ENCODE data around the gene RTN1. TPM values are rescaled to one million over a fixed set of nuclear protein-coding genes. Genes with fewer than 3 reads are reported as not detected.

Gene RTN1
- total RNA-seq, 1 experiment from 2014 or later: 9.8 TPM

- intact Hi-C loops (cut with micrococcal nuclease): no loop called here
- ChIA-PET POLR2A (interaction anchor here (1.2 kb wide), 1 partner anchor 11 kb away, joined by 3 read pairs; no protein-coding TSS in a partner anchor), CTCF (interaction anchor here (1.7 kb wide), 1 partner anchor 33 kb away, joined by 4 read pairs; no protein-coding TSS in a partner anchor)
- BruUV-seq (replicated peaks): no TSS peak
- peak; percentile 1 for DNase-seq (ENCODE audit: unreplicated experiment)
- Mint-ChIP-seq H3K36me3 (ENCODE audit: insufficient read depth, unreplicated experiment) (peaks cover 25% of the 10 kb centered on the region), H3K27me3 (ENCODE audit: insufficient read depth, unreplicated experiment) (no peaks in the 10 kb centered on the region), H3K9me3 (ENCODE audit: unreplicated experiment) (peaks cover 7% of the 10 kb centered on the region), H3K4me1 (ENCODE audit: insufficient read depth, unreplicated experiment) (peaks cover 6% of the 10 kb centered on the region), H3K27ac (ENCODE audit: low read depth, unreplicated experiment) (peak overlapping the region; percentile 9), H3K4me3 (ENCODE audit: unreplicated experiment) (no peak overlapping the region)
- no peak for TF ChIP-seq CTCF (IDR thresholded peaks at IDR 0.05; ENCODE audit: unreplicated experiment)
Observed at GRCh38 chr14:59600211-59600945, 270.2 kb downstream of the RTN1 start.

- CTCF ChIA-PET: interaction anchor here (0.5 kb wide), 1 partner anchor 662 kb away, joined by 4 read pairs; no protein-coding TSS in a partner anchor
- no peak overlapping the region for H3K4me3 Mint-ChIP-seq (ENCODE audit: unreplicated experiment)
Observed at GRCh38 chr14:59595071-59595470, 275.5 kb downstream of the RTN1 start.

GRCh38 chr14:59591641-59592370, 278.8 kb downstream of the RTN1 start:
- no peak overlapping the region for H3K27ac Mint-ChIP-seq (ENCODE audit: low read depth, unreplicated experiment)
- peaks cover 10% of the 10 kb centered on the region for H3K9me3 Mint-ChIP-seq (ENCODE audit: unreplicated experiment)
- no peak overlapping the region for H3K4me3 Mint-ChIP-seq (ENCODE audit: unreplicated experiment)
- no peak for TF ChIP-seq CTCF (IDR thresholded peaks at IDR 0.05; ENCODE audit: unreplicated experiment)
- intact Hi-C loops (cut with micrococcal nuclease): no loop called here
- no peaks in the 10 kb centered on the region for H3K27me3 Mint-ChIP-seq (ENCODE audit: insufficient read depth, unreplicated experiment)
- BruUV-seq (replicated peaks): no TSS peak
- CTCF ChIA-PET: interaction anchor here (0.5 to 1.0 kb wide), 2 partner anchors 41 to 175 kb away, joined by 3 read pairs; no protein-coding TSS in a partner anchor
- no peak for DNase-seq (ENCODE audit: unreplicated experiment)
- H3K36me3 Mint-ChIP-seq (ENCODE audit: insufficient read depth, unreplicated experiment): peaks cover 23% of the 10 kb centered on the region
- POLR2A ChIA-PET: no interaction called here
- no peaks in the 10 kb centered on the region for H3K4me1 Mint-ChIP-seq (ENCODE audit: insufficient read depth, unreplicated experiment)

More at GRCh38 chr14:59595071-59595470, 275.5 kb downstream of the RTN1 start:
- POLR2A ChIA-PET: no interaction called here
- TF ChIP-seq CTCF (IDR thresholded peaks at IDR 0.05; ENCODE audit: unreplicated experiment): no peak
- Mint-ChIP-seq H3K4me1 (ENCODE audit: insufficient read depth, unreplicated experiment) (no peaks in the 10 kb centered on the region), H3K27ac (ENCODE audit: low read depth, unreplicated experiment) (no peak overlapping the region), H3K27me3 (ENCODE audit: insufficient read depth, unreplicated experiment) (no peaks in the 10 kb centered on the region), H3K9me3 (ENCODE audit: unreplicated experiment) (peaks cover 17% of the 10 kb centered on the region), H3K36me3 (ENCODE audit: insufficient read depth, unreplicated experiment) (peaks cover 26% of the 10 kb centered on the region)
- intact Hi-C loops (cut with micrococcal nuclease): no loop called here
- no peak for DNase-seq (ENCODE audit: unreplicated experiment)
- no TSS peak for BruUV-seq (replicated peaks)

GRCh38 chr14:59588101-59588500, 282.5 kb downstream of the RTN1 start:
- no peaks in the 10 kb centered on the region for H3K27me3 Mint-ChIP-seq (ENCODE audit: insufficient read depth, unreplicated experiment)

More at GRCh38 chr14:59588101-59588500, 282.5 kb downstream of the RTN1 start:
- no peak overlapping the region for H3K4me3 Mint-ChIP-seq (ENCODE audit: unreplicated experiment)
- POLR2A ChIA-PET: no interaction called here
- H3K9me3 Mint-ChIP-seq (ENCODE audit: unreplicated experiment): peaks cover 10% of the 10 kb centered on the region
- no peak for DNase-seq (ENCODE audit: unreplicated experiment)
- CTCF ChIA-PET: no interaction called here
- no TSS peak for BruUV-seq (replicated peaks)
- intact Hi-C loops (cut with micrococcal nuclease): no loop called here
- no peak overlapping the region for H3K27ac Mint-ChIP-seq (ENCODE audit: low read depth, unreplicated experiment)
- TF ChIP-seq CTCF (IDR thresholded peaks at IDR 0.05; ENCODE audit: unreplicated experiment): no peak
- H3K4me1 Mint-ChIP-seq (ENCODE audit: insufficient read depth, unreplicated experiment): peaks cover 5% of the 10 kb centered on the region
- H3K36me3 Mint-ChIP-seq (ENCODE audit: insufficient read depth, unreplicated experiment): peaks cover 13% of the 10 kb centered on the region
